Melanocyte of skin (primary cell): Measurements from ENCODE around the gene UNC13D. TPM values are rescaled to one million over a fixed set of nuclear protein-coding genes. Genes with fewer than 3 reads are reported as not detected.

Source experiments
- total RNA-seq, 2 donors: library from RNA; depleted of rRNA; stranded (reverse); fragments of >200 nt; gene quantifications; 2 replicates each; pipeline ENCODE4 v1.2.3, GENCODE V29; 2012

The UNC13D gene
- total RNA-seq: 1 to 10 TPM in 1 of 2 donors, under 1 TPM in 1; 1.00 to 1.4 TPM

GRCh38 chr17:75843577-75844529 is at the start of gene UNC13D:
Gene UNC13D, minus strand, starts transcription at chr17:75844404. Its CDS starts 67 bp downstream, at chr17:75844337.

GRCh38 chr17:75878174-75878998 is 34.2 kb upstream of the UNC13D start, which contains the start of gene TRIM47:
Gene TRIM47, minus strand, starts transcription at chr17:75878581. Its CDS starts 33 bp downstream, at chr17:75878548.

DNA sequence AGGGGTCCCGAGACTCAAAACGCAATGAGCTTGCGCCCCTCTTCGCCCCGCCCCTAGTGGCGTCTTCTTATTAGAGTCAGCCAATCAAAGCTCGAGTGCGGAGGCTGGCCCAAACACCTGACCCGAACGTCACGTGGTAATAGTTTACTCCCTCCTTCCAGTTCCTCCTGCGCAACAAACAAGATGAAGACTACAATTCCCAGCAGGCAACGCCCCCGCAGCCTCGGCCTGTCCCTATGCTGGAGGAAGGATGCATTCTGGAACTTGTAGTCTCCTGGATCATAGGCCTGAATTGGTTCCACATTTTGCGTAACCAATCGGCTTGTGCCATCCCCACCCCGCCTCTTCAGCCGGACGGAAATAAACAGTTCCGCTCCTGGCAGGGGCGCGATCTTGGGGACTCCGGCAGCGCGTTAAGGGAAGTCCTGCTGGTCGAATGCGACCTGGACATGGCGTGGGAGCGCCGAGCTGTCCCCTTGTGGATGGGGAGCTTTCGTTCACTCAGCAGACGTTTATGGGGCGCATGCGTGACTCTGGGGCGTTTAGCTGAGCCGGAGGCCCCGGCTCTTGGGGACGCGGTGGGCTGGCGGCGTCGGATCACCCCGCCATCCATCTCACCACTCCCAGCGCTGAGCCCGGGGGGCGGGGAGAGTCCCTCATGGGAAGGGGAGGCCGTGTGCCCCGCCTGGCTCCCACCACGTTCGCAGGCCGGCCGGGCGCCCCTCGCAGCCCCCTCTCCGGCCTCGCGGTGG is 11.3 kb upstream of the UNC13D start, which contains the start of gene WBP2:
Gene WBP2, minus strand, starts transcription at position 26 of the 752 bp plus-strand sequence. CDS start 38 bp downstream, outside the sequence.

DNA sequence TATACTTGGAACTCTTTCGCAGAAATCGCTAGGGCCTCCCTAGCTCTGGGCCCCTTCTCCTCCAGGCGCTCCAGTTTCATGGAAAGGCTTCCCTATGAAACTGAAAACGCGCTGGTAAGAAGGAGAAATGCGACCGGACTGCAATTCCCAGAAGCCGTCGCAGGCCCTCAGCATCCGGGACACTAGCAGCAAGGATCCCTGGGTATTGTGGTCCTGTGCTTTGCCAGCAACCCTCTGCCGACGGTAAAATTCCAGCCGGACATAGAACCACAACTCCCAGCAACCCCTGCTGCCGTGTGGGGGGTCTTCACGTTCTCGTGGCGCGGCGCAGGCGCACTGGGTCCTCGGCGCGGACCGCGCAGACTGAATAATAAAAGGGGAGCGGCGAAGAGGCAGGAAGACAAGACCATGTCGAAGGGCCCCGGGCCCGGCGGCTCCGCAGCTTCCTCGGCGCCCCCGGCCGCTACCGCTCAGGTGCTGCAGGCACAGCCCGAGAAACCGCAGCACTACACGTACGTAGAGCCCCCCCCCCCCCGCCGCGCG is 59.7 kb downstream of the UNC13D start, which contains the start of gene UNK:
Gene UNK, plus strand, starts transcription at position 334 of the 543 bp plus-strand sequence. Its CDS starts 75 bp downstream, at position 409.

Other genes starting within 250 kb of the UNC13D start
- gene SMIM5, start 211.0 kb downstream of the UNC13D start, total RNA-seq: under 1 TPM; 0.33 to 0.34 TPM
- gene RECQL5, start 177.2 kb downstream of the UNC13D start, total RNA-seq: 10 to 100 TPM; 22.4 to 24.3 TPM
- gene SAP30BP, start 177.1 kb downstream of the UNC13D start, total RNA-seq: 10 to 100 TPM; 52.7 to 73.6 TPM
- gene ITGB4, start 122.9 kb downstream of the UNC13D start, total RNA-seq: under 1 TPM; under 0.01 to 0.69 TPM
- 10 to 100 TPM; 48.9 to 77.9 TPM for gene GALK1, start 79.2 kb downstream of the UNC13D start, total RNA-seq
- 10 to 100 TPM; 27.9 to 31.6 TPM for gene UNK, start 59.6 kb downstream of the UNC13D start, total RNA-seq
- 10 to 100 TPM; 53.0 to 54.9 TPM for gene WBP2, start 10.9 kb upstream of the UNC13D start, total RNA-seq
- 10 to 100 TPM; 26.3 to 38.5 TPM for gene TRIM47, start 34.2 kb upstream of the UNC13D start, total RNA-seq
- 10 to 100 TPM; 17.9 to 18.6 TPM for gene TRIM65, start 52.5 kb upstream of the UNC13D start, total RNA-seq
- 10 to 100 TPM; 42.7 to 66.3 TPM for gene MRPL38, start 60.5 kb upstream of the UNC13D start, total RNA-seq
- 10 to 100 TPM; 12.0 to 12.7 TPM for gene FBF1, start 96.6 kb upstream of the UNC13D start, total RNA-seq
- gene ACOX1, start 134.8 kb upstream of the UNC13D start, total RNA-seq: 10 to 100 TPM; 44.0 to 55.3 TPM
- 10 to 100 TPM; 13.3 to 16.9 TPM for gene TEN1, start 134.8 kb upstream of the UNC13D start, total RNA-seq
- gene CDK3, start 156.5 kb upstream of the UNC13D start, total RNA-seq: 1 to 10 TPM in 1 of 2 donors, not detected in 1; 1.4 TPM
- gene EVPL, start 182.9 kb upstream of the UNC13D start, total RNA-seq: under 1 TPM in 1 of 2 donors, not detected in 1; under 0.01 TPM
- 10 to 100 TPM; 18.6 to 27.3 TPM for gene SRP68, start 228.1 kb upstream of the UNC13D start, total RNA-seq
- gene GALR2, start 230.4 kb upstream of the UNC13D start, total RNA-seq: not detected
- not detected for gene ZACN, start 234.8 kb upstream of the UNC13D start, total RNA-seq